Cerebellar cortex (tissue), 1 donor: ENCODE measurements around the gene GTF2IRD1.
"Not testable (repeated sequence)": the region's sequence is repeated elsewhere in the genome, so short reads cannot be mapped to it uniquely, and the experiment has no call there.

Source experiments
- DNase-seq: peaks from one replicate; pipeline ENCODE4 v3.0.0-alpha.2; 2015; ENCODE audit warnings: low spot score

The GTF2IRD1 gene

DNA sequence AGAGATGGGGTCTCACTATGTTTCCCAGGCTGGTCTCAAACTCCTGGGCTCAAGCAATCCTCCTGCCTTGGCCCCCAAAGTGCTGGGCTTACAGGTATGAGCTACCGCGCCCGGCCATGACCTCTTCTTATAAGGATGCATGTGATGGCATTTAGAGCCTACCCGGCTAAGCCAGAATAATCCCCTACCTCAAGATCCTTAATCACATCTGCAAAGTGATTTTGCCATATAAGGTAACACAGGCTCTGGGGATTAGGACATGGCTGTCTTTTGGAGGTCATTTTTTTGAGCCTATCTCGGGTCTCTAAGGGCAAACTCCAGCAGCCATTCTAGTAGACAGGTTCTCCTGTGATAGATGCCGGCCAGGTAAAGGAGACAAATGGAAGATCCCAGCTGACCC, 39.6 kb downstream of the GTF2IRD1 start:
- DNase-seq, result no peak

DNA sequence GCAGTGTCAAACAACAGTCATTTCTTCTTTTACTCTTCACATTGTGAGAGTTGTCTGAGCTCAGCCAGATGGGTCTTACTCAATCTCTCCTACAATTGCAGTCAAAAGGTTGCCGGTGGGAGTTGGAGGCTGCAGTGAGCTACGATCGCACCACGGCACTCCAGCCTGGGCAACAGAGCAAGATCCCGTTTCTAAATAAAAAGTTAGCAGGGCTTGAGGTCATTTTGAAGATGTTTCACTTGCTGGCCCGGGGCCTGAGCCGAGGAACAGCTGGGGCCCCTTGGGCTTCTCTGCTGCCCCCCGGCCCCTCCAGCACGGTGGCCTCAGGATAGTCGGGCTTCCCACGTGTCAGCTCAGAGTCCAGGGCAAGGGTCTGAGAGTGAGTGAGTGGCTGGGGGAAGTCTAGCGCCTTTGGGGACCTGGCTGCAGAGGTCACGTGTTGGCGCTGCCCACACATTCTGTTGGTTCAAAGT, 40.4 kb downstream of the GTF2IRD1 start:
- DNase-seq, result no peak

DNA sequence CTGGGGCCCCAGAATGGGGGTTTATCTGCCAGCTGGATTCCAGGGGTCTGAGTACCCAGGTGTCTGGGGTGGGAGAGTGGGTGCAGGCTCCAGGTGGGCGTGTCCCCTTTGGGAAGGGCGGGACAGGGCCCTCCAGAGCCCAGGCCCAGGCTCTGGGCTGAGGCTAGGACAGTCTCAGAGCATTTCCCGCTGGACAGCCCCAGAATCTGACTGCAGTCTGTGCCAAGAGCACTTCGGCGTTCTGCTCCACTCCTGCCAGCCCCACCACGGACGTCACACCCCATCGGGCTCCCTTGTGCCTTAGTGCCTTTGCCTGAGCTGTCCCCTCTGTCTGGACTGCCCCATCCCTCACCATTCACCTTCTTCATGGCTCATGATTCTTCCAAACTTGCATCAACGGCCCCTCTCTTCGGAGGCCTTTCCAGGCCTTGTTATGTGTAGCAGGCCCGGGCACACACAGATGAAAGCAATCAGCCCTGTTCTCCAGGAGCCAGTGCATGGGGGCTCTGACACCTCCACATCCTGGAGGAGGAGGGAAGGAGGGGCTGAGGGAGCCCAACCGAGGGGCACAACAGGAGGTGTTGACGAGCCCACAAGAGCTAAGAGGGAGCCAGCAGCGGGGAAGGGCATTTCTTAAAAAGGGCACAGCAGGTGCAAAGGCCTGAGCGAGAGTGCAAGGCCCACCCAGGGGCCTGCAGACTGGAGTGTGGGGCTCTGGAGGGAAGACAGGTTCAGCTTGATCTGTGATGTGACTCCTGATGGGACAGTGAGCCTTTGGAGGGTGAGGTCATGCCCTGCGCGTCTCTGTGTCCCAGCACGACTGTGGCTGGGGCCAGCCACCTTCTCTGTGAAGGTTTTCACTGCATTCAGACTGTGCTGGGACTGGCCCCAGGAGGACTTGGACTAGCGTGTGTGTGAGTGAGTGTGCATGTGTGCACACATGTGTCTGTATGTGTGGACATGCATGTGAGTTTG, 41.7 kb downstream of the GTF2IRD1 start:
- no peak for DNase-seq

DNA sequence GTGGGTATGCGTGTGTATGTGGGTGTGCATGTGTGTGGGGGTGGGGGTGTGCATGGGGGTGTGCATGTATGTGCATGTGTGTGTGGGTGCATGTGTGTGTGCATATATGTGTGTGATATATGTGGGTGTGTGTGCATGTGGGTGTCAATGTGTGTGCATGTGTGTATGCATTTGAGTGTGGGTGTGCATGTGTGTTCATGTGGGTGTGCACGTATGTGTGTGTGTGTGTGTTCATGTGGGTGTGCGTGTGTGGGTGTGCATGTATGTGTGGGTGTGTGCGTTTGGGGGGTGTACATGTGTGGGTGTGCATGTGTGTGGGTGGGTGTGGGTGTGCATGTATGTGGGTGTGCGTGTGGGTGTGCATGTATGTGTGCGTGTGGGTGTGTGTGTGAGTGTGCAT, 42.6 kb downstream of the GTF2IRD1 start:
- DNase-seq, result no peak

DNA sequence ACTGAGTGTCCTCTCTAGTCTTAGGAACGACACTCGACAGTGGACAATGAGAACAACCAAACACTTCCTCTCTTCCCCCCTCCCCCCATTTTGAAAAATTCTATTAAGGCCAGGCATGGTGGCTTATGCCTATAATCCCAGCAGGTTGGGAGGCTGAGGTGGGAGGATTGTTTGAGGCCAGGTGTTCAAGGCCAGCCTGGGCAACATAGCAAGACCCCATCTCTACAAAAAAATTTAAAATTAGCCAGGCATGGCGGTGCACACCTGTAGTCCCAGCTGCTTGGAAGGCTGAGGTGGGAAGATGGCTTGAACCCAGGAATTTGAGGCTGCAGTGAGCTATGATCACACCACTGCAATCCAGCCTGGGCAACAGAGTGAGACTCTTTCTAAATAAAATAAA, 43.1 kb downstream of the GTF2IRD1 start:
- not testable (repeated sequence) for DNase-seq

DNA sequence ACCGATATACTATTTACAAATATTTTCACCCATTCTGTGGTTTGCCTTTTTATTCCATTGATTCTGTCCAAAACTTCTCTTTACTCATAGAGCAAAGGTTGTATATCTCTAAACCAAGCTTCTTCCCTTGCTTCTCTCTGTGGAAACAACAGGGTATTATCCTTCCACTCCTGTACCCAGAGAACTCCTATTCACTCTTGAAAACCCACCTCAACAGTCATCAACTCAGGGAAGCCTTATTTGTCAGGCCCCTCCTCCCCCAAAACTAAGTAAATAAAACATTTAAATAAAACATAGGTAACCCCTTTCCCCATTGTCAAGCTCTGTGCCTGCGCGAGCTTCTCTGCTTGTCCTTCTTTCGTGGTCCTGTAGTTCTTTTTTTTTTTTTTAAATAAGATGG, 44.6 kb downstream of the GTF2IRD1 start:
- DNase-seq, result no peak

DNA sequence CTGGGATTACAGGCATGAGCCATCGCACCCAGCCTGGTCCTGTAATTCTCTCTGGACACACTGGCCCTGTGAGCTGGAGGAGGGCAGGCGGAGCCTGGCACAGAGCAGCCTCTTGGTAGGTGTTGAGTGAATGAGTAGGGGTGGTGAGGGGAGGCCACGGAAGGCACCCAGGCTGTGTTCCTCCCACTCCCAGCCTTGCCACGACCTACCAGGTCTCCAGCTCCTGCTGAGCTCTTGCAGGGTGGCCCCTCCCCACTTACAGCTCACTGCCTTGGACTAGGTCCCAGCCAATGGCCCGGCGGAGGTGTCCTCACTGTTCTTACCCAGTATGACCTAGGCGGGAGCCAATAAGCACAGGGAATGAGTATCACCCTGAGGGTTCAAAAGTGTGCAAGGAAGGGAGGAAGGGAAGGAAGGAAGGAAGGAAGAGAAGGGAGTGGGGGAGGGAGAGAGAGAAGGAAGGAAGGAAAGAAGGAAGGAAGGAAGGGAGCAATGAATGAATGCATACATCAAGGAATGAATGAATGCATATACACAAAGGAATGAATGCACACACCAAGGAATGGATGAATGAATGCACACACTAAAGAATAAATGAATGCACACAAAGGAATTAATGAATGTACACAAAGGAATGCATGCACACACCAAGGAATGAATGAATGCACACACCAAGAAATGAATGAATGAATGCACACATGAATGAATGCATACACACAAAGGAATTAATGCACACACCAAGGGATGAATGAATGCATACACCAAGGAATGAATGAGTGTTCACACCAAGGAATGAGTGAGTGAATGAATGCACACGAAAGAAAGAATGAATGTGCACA, 45.5 kb downstream of the GTF2IRD1 start:
- no peak for DNase-seq

DNA sequence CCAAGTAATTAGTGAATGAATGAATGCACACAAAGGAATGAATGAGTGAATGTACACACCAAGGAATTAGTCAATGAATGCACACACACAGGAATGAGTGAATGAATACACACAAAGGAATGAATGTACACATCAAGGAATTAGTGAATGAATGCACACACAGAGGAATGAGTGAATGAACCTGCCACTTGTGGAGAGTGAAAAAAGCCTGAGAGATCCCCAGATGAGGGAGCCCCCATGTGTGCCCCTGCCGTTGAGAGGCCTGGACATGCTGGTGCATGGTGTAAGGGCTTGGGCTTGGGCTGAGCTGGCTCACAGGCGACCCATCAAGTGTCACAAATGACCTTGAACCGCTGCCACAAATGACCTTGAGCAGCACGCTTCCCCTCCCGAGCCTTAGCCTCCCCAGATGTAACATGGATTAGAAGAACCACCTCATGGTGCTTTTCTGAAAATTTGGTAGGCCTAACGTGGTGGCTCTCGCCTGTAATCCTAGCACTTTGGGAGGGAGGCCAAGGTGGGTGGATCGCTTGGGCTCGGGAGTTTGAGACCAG, 46.2 kb downstream of the GTF2IRD1 start:
- DNase-seq, result no peak

DNA sequence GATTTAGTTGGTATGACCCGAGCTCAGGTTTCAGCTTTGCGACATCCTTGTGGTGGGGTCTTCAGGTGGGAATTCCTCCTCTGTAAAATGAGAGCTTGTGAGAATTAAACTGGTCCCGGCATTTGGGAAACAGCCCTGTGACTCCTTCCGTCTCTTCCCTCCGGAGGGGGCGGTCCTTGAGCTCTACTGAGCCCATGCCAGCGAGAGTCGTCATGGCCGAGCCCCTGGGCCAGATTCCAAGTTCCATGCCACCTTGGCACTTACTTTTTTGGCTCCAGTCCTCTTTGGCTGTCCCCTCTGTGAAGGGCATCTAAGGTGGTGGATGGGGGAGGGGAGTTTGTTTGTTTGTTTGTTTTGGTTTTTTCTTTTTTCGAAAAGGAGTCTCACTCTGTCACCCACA, 47.6 kb downstream of the GTF2IRD1 start:
- peak; percentile 28 for DNase-seq

DNA sequence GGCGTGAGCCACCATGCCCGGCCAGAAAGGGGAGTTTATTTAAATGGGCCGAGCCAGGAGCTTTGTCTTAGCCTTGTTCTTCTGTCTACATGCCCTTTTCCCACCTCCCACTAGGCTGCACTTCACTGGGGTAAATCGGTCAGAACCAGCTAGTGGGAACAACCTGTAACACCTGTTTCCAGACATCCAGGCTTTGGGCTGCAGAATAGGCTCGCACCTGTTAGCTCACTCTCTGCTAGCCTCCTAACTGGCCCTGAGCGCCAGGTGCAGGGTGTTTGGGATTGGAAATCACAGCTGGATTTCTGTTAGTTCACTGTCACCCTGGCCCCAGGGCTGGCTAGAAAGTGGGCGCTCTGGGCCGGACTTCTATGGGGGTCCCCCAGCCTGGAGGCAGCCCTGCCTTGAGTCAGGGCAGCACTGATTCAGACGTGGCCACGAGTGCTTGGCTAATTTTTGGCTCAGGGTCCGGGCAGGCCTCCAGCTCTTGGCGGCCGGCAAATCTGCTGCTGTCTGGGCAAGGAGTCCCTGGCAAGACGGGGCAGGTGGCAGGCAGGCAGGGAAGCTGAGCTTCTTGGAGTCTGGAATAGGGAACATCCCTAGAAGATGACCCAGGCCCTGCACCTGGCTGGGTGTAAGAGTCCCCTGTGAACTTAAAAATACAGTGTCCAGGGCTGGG, 48.6 kb downstream of the GTF2IRD1 start:
- DNase-seq, result peak; percentile 92

DNA sequence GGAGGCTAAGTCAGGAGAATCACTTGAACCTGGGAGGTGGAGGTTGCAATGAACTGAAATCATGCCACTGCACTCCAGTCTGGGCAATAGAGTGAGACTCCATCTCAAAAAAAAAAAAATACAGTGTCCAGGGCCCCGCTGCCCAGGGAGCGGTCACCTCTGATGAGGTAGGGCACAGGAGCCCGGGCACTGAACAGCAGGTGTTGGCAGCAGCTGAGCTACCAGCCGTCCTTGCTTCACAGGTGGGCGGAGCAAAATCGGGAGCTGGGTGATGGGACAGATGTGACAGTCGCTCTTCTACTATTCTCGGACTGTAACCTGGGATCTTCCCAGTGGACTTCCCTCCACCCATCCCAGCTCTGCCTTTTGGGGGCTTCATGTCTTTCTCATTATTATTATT, 49.4 kb downstream of the GTF2IRD1 start:
- no peak for DNase-seq

DNA sequence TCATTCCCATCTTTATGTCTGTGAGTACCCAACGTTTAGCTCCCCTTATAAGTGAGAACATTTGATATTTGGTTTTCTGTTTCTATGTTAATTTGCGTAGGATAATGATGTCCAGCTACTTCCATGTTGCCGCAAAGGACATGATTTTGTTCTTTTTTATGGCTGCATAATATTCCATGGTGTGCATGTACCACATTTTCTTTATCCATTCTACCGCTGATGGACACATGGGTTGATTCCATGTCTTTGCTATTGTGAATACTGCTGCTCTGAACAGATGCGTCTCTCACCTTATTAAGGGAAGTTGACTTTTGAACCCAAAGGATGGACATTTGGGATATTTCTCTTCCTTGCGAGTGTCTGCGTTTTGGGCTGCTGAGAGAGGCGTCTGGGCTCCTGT, 50.2 kb downstream of the GTF2IRD1 start:
- no peak for DNase-seq

DNA sequence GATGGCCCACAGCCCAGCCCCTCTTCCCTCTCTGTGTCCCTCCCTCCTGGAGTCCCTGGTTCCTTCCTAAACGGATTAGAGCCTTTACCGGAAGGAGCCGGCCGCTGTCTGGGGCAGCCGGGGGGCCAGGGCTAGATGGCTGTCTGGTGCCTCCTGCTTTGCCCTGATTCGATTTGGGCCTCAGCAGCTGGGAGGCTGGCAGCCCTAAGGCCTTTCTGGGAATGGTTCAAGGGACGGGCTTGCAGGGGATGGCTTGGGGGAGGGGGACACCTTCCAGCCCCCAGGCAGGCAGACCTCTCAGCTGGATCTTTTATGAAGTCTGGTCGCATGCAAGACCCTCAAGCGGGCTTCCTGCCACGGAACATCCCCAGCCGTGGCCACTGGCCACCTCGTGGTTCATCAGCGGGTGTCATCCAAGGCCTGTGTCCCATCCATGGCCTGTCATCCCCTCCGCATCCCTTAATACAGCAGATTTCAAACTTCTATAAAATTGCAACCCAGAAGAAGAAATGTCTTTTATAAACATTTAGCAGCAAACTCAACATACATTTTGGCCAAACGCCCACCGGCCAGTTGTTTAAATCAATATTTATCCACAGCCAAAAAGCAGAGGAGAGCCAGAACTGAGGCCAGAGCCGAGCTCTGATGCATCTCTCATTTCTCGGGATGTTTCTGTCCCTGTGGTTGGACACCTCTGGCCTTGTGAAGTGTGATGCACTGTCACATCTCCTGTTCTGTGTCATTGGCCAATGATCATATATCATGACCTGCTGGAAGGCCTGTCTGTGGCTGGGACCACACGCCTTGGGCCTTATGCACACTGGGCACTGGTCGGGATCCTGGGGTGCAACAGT, 52.0 kb downstream of the GTF2IRD1 start:
- DNase-seq, result no peak

DNA sequence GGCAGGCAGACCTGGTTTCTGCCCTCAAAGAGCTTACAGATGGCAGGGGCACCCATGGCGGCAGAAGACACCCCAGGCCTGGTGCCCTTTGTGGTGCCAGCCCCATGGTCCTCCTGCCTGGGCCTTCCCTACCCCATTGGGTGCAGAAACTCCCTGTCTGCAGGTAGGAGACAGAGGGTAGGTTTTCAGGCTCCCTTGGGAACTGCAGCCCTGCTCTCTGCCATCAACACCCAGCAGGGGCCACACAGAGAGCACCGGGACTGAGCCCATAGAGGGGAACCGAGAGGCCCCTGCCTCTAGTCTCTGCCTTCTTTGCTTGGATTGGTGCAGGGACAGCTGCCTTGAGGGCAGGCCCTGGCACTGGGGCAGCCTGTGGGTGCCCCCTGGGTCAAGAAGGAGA, 52.6 kb downstream of the GTF2IRD1 start:
- no peak for DNase-seq

DNA sequence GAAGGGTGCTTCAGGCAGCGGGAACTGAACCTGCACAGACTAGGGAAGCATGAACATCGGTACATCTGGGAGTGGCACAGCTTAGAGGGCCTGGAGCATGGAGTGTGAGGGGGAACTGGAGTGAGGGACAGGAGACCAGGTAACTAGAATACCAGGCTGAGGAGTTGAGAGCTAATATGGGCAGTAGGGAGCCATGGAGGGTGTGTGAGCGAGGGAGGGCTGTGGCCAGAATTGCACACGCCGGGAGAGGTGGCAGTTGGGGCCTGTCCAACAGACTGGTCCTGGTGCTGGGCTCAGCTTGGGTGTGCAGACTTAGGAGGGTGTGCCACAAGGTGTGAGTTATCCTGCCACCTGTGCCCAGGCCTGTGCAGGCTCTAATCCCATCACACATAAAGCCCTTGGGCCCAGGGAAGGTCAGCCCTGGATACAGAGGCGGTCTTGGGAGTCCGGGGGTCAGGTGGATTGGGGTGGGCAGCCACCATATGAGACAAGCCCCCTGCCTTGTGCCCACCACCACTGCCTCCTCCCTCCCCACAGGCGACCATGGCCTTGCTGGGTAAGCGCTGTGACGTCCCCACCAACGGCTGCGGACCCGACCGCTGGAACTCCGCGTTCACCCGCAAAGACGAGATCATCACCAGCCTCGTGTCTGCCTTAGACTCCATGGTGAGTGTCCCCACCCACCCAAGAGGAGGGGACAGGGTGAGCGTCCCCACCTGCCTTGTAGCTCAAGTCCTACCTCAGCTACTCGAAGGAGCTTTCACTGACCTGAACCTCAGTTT, 54.0 kb downstream of the GTF2IRD1 start:
- DNase-seq, result no peak

DNA sequence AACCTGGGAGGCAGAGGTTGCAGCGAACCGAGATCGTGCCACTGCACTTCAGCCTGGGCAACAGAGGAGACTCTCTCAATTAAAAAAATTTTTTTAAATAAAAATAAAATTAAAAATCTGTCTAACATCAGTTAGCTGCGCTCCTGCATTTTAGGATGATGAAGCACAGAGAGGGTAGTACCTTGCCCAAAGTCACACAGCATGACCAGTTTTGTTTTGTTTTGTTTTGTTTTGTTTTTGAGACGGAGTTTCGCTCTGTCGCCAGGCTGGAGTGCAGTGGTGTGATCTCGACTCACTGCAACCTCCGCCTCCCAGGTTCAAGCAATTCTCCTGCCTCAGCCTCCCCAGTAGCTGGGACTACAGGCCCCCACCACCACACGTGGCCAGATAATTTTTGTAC, 55.7 kb downstream of the GTF2IRD1 start:
- DNase-seq, result not testable (repeated sequence)

DNA sequence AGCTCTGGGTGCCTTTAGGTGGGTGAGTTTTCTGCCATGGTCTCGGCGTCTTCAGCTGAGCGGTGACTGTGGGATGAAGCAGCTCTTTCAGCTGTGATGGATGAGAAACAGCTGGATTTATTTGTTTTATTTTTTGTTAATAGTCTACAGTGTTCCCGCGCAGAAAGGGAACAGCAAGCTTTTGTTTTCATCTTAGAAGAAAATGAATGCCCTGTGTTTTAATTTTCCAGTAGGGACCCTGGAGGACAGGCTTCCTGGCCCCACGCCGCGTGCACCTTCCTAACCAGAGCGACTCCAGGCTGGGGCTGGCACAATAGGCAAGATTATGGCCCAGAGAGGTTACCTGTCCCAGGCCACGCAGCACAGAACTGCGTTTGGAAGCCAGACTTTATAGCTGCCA, 57.6 kb downstream of the GTF2IRD1 start:
- DNase-seq, result no peak

DNA sequence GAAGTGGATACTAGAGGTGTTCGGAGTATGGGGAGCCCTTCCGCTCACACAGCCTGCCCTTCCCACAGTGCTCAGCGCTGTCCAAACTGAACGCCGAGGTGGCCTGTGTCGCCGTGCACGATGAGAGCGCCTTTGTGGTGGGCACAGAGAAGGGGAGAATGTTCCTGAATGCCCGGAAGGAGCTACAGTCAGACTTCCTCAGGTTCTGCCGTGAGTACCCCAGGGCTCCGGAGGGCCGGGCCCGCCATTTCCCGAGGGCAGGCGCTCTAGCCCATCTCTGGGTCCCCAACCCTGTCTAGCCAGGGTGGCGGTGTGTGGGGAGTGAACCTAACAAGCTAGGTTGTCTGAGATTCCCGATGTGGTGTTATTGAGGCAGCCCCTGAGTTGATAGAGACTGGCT, 59.1 kb downstream of the GTF2IRD1 start:
- no peak for DNase-seq

DNA sequence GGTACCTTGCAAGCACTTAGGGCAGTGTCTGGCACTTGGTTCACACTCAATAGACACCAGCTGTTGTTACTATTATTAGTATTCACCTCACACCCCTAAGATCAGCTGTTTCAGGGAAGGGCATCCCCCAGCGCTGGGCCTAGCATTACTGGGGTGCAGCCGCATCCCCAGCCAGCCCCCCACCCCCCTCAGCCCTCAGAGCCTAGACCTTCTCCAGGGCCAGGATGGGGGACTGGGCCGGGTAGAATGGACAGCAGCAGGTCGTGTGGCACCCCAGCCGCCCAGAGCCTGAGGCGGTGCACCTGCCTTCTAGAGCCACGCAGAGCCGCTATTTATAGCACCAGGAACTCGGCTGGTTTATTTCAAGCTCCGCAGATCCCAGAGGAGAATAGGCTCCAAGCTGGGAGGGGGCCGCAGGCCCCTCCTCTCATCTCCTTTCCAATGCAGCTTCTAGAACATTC, 60.5 kb downstream of the GTF2IRD1 start:
- DNase-seq, result no peak

DNA sequence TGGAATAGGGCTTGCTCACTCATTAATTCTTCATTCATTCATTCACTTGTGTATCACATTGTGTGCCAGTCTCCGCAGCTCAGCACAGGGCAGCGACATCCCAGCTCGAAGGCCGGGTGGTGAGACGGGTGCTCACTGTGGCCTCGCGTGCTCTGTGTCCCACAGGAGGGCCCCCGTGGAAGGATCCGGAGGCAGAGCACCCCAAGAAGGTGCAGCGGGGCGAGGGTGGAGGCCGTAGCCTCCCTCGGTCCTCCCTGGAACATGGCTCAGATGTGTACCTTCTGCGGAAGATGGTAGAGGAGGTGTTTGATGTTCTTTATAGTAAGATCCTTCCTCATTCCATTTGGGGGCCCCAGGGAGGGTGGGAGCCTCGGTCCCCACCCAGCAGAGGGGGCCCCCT, 61.6 kb downstream of the GTF2IRD1 start:
- DNase-seq, result no peak
